ENCODE results near the gene PSMB7. TPM values are rescaled to one million over a fixed set of nuclear protein-coding genes. Genes with fewer than 3 reads are reported as not detected.

The PSMB7 gene
- total RNA-seq, 1 donor: 83.0 TPM

DNA sequence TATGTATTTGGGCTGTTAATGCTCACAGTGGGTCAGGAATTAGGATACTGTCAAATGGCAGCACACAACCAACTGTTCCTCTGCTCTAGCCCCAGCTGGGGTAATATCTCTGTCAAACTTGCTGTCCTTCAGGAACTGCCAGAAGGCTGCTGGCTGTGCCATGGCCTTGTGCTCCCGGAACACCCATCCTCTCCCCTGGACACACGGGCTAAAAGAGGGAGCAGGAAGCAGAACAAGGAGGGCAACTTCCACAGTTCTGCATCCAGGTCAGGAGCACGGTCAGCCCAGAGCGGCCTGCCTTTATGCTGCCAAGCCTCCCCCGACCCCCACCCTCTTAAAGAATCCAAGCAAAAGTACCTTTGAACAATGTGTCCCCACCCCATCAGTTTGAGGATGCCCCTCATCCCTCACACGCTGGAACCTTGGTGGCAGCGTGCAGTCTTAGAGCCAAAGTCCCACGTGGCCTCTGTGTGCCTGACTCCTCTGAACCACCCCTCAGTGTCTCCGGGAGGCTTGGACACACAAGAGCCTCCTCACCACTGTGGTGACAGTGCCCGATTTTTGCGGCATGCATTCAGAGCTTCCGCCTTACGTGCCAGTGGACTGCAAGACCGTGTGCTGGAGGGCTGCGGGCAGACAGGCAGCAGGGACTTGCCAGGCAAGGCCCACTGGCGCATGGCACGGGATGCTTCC lies 60.8 kb downstream of the PSMB7 start:
- H3K9me3 ChIP-seq (ENCODE audit: low read depth, low read length): no peaks in the 10 kb centered on the region
- peaks cover 3% of the 10 kb centered on the region for H3K4me1 ChIP-seq (ENCODE audit: insufficient read depth, low read length)
- H3K27me3 ChIP-seq (ENCODE audit: insufficient read depth, low read length): no peaks in the 10 kb centered on the region

DNA sequence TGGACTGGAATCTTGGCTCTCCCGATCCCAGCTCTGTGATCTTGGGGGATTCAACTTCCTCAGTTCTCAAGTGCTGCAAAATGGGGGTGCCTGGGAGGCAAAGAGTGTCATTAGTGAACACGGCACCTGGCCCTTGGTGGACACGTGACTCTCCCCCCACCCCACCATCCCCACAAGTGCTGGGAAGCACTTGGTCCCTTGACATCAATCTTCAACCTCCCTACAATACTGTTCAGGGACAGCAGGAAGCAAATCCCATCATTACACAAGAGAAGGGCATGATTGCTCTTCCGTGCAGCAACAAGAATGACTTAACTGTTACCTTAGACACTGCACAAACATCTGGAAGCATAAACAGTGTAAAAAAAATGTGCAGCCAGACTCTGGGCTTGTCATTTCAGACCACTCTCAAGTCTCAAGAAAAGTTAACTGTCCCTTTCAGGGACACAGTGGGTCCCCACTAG lies 61.4 kb downstream of the PSMB7 start:
- Histone ChIP-seq H3K27me3 (ENCODE audit: insufficient read depth, low read length) (no peaks in the 10 kb centered on the region), H3K4me1 (ENCODE audit: insufficient read depth, low read length) (peaks cover 3% of the 10 kb centered on the region), H3K9me3 (ENCODE audit: low read depth, low read length) (no peaks in the 10 kb centered on the region), H3K4me3 (ENCODE audit: low read length) (no peak overlapping the region)

More for the DNA sequence above, 60.8 kb downstream of the PSMB7 start:
- H3K4me3 ChIP-seq (ENCODE audit: low read length): no peak overlapping the region

DNA sequence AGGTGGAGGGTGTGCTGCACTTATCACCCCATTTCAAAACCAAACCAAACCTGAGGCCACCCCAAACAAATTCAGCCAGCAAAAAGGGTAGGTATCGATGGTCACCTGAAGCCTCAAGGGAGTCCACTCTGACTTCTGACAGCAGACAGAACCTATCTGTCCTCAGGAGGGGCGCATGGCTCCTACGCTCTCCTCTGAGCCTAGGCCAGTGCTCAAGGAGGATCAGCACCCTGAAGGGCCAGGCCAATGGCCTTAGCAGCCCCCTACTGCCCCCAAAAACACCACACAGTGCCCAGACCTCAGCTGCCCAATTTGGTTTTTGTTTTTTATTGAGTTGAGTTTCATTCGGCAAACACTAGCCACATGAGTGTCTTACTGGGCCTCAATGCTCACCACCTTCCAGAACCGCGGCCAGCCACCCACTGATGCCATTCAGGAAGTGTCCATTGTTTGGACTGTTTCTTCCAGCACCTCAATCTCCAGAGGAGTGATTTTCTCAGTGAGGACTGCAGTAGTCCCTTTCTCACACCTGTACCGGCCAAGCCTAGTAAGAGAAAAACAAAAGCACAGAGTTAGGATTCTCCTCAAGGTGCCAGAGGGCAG lies 62.0 kb downstream of the PSMB7 start:
- Histone ChIP-seq H3K4me3 (ENCODE audit: low read length) (no peak overlapping the region), H3K9me3 (ENCODE audit: low read depth, low read length) (no peaks in the 10 kb centered on the region), H3K4me1 (ENCODE audit: insufficient read depth, low read length) (peaks cover 3% of the 10 kb centered on the region), H3K27me3 (ENCODE audit: insufficient read depth, low read length) (no peaks in the 10 kb centered on the region)

DNA sequence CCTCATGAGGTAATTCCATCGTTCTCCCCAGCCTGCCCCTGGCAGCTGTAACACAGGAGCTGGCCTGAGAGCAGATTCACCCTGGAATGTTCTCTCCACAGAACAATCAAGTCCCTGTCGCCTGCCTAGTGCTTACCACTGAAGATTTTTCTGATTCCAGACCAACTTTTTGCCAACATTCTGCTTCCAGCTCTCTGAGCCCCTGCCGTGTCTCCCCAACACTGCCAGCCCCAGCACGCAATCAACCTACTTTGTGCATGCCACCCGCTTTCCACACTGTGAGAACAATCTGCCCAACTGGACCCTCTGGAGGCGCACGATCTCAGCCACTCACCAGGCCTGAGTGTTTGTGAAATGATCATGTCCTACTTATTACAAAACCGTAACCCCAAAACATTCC lies 62.6 kb downstream of the PSMB7 start:
- no peaks in the 10 kb centered on the region for H3K9me3 ChIP-seq (ENCODE audit: low read depth, low read length)
- no peak overlapping the region for H3K4me3 ChIP-seq (ENCODE audit: low read length)

DNA sequence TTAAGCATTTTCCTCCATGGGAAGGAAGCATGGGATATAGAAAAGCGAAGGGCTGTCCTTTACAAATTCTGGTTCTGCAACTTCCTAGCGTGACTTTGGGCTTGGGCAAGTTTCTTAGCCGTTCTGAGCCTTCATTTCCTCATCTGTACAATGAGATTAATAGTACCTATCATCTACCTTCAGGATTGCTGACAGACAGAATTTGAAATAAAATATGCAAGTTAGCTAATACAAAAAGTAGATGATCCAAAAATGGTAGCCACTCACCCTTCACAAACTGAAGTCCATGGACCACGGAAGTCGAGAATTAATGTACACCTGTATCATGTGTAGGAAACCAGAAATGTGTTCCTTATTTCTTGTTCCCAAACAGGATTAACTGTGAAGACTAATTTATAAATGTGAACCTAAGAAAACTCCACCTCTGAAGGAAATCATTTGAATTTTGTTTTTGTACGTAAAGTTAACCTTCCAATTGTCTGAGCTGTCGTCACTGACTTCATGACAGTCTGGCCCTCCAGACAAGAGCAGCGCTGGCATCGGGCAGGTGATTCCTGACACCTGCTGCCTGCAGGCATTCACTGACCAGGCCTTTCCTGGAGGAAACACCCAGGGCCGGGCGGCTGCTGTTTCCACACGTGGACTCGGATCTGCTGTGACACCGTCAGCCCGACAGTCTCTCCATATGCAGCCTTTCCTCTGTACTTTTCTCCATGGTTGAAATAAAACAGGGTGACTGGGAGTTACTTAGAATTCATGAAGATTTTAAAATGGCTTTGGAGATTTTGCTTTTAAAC lies 63.4 kb downstream of the PSMB7 start:
- H3K4me1 ChIP-seq (ENCODE audit: insufficient read depth, low read length): no peaks in the 10 kb centered on the region
- H3K9me3 ChIP-seq (ENCODE audit: low read depth, low read length): no peaks in the 10 kb centered on the region
- H3K27me3 ChIP-seq (ENCODE audit: insufficient read depth, low read length): no peaks in the 10 kb centered on the region
- H3K4me3 ChIP-seq (ENCODE audit: low read length): no peak overlapping the region

More for the DNA sequence above, 62.6 kb downstream of the PSMB7 start:
- Histone ChIP-seq H3K4me1 (ENCODE audit: insufficient read depth, low read length) (no peaks in the 10 kb centered on the region), H3K27me3 (ENCODE audit: insufficient read depth, low read length) (no peaks in the 10 kb centered on the region)

DNA sequence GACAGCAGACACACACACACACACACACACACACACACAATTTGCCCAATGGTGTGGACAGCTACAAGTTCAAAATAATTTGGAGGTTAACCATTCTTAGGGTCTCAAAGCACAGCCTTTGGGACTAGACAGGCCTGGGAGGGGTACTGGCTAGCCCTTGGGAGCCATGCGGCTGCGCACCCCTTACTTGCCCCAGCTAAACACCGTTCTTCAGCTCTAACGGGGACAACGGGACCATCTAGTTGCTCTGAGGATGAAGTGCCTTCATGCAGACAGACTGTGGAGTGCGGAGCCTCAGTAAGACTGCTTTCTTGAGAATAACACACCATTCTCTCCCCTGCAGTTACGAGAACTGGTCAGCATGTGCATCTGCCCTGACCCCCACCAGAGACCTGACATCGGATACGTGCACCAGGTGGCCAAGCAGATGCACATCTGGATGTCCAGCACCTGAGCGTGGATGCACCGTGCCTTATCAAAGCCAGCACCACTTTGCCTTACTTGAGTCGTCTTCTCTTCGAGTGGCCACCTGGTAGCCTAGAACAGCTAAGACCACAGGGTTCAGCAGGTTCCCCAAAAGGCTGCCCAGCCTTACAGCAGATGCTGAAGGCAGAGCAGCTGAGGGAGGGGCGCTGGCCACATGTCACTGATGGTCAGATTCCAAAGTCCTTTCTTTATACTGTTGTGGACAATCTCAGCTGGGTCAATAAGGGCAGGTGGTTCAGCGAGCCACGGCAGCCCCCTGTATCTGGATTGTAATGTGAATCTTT lies 64.6 kb downstream of the PSMB7 start:
- Histone ChIP-seq H3K9me3 (ENCODE audit: low read depth, low read length) (no peaks in the 10 kb centered on the region), H3K27me3 (ENCODE audit: insufficient read depth, low read length) (no peaks in the 10 kb centered on the region), H3K4me1 (ENCODE audit: insufficient read depth, low read length) (no peaks in the 10 kb centered on the region), H3K4me3 (ENCODE audit: low read length) (no peak overlapping the region)

DNA sequence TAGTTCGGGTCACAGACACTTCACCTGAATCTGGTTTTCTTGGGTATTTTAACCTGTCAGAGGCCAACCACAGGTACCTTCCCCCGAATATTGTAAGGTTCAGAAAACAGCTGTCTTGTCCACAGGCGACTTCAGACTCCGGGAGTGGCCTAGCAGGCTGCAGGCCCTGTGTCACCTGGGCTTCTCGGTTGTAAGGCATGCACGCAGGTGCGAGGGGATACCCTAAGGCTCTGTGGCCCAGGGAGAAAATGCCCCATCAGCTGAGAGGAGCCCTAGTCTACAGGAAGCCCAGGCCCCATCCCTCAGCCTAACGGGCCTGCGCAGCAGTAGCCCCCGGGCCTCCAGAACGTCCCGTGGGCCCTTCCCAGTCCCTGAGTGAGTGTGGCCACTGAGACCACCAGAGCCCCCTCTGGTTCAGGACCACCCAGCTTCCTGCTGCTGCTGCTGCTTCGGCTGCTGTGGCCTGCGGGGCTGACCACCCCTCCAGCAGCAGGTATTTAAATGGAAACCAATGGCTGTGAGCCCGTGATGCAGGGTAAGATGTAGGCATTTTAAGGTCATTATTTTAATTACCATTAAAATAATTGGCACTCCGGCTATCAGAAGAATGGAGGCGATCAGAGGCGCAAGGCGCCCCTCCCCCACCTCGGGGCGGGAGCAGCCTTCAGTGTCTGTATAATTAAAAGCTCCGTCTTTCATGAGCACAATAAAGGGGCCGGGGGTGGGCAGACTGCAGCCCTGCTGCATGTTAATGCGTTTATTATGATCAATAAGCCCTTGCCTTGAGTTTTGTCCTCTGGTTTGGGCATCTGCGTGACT lies 65.4 kb downstream of the PSMB7 start:
- Histone ChIP-seq H3K9me3 (ENCODE audit: low read depth, low read length) (no peaks in the 10 kb centered on the region), H3K27me3 (ENCODE audit: insufficient read depth, low read length) (no peaks in the 10 kb centered on the region), H3K4me1 (ENCODE audit: insufficient read depth, low read length) (no peaks in the 10 kb centered on the region), H3K4me3 (ENCODE audit: low read length) (no peak overlapping the region)

DNA sequence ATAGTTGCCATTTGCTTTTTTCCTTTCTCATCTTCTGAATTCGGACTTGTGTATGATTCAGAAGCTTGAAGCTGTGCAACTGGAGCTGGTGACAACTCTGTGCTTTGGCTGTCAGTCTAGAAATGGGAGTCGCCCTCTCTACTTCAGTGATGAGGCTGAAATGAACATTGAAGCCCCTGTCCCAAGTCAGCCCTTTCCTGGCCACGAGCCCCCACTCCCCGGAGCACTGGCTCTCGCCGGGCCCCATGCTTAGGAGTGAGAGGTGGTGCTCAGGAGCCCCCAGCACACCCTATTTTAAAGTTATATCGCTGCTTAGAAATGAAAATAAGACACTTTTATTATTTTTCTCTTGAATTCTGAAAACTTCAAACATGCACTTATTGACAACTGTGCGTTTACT lies 66.0 kb downstream of the PSMB7 start:
- no peaks in the 10 kb centered on the region for H3K27me3 ChIP-seq (ENCODE audit: insufficient read depth, low read length)
- H3K9me3 ChIP-seq (ENCODE audit: low read depth, low read length): no peaks in the 10 kb centered on the region
- H3K4me1 ChIP-seq (ENCODE audit: insufficient read depth, low read length): no peaks in the 10 kb centered on the region
- no peak overlapping the region for H3K4me3 ChIP-seq (ENCODE audit: low read length)

DNA sequence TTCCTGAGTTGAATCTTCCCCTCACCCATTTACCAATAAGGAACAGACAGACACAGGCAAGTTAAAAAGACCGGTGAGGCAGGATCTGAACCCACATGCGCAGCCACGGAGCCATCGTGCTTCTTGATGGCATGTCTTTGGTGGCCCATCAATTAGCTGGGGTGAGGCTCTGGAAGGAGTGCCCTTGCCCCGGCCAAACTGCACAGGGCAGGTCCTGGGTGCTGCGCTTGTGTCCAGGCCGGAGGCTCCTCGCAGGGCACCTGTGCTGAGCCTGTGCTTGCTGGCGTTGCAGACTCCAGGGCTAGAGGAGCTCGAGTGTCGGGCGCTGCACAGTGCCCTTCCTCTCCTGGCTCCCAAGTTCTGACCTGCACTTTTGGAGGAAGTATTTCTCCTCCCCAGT lies 66.4 kb downstream of the PSMB7 start:
- no peaks in the 10 kb centered on the region for H3K9me3 ChIP-seq (ENCODE audit: low read depth, low read length)
- no peaks in the 10 kb centered on the region for H3K27me3 ChIP-seq (ENCODE audit: insufficient read depth, low read length)
- H3K4me1 ChIP-seq (ENCODE audit: insufficient read depth, low read length): no peaks in the 10 kb centered on the region
- no peak overlapping the region for H3K4me3 ChIP-seq (ENCODE audit: low read length)

DNA sequence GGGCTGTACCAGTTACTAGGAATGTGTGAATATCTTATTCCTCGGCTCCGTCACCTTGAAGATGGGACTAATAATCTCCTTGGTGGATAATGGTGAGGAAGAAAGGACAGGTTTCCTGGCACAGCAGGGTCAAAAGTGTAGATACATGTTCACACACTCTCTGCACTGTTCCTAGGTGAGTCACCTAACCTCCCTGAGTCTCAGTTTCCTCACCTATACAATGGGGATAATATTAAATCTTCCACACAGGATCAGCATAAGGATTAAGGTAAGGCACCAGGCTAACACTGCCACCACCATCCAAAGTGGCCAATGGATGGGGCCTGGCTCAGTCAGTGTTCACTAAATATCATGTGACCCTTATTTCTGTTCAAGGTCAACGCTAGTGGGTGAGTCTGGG lies 66.9 kb downstream of the PSMB7 start:
- H3K4me3 ChIP-seq (ENCODE audit: low read length): no peak overlapping the region
- no peaks in the 10 kb centered on the region for H3K4me1 ChIP-seq (ENCODE audit: insufficient read depth, low read length)
- H3K27me3 ChIP-seq (ENCODE audit: insufficient read depth, low read length): no peaks in the 10 kb centered on the region
- H3K9me3 ChIP-seq (ENCODE audit: low read depth, low read length): no peaks in the 10 kb centered on the region

DNA sequence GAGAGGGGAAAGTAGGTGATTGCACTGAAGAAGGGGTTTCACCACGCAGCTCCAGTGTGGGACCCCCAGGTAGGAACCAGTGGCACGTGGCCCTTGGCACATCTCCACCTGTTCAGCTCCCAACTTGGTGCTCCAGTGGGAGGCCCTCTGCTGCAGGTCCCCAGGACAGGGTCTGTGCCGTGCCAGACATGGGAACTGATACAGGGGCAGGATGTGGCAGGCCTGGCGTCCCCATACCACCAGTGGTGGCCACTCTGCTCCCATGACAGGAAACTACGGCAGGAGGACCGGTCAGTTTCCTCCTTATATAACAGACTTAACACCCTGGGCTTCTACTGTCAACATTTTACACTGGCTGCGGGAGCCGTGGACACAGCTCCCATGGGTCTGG lies 67.3 kb downstream of the PSMB7 start:
- Histone ChIP-seq H3K9me3 (ENCODE audit: low read depth, low read length) (no peaks in the 10 kb centered on the region), H3K27me3 (ENCODE audit: insufficient read depth, low read length) (no peaks in the 10 kb centered on the region), H3K4me3 (ENCODE audit: low read length) (no peak overlapping the region), H3K4me1 (ENCODE audit: insufficient read depth, low read length) (no peaks in the 10 kb centered on the region)

DNA sequence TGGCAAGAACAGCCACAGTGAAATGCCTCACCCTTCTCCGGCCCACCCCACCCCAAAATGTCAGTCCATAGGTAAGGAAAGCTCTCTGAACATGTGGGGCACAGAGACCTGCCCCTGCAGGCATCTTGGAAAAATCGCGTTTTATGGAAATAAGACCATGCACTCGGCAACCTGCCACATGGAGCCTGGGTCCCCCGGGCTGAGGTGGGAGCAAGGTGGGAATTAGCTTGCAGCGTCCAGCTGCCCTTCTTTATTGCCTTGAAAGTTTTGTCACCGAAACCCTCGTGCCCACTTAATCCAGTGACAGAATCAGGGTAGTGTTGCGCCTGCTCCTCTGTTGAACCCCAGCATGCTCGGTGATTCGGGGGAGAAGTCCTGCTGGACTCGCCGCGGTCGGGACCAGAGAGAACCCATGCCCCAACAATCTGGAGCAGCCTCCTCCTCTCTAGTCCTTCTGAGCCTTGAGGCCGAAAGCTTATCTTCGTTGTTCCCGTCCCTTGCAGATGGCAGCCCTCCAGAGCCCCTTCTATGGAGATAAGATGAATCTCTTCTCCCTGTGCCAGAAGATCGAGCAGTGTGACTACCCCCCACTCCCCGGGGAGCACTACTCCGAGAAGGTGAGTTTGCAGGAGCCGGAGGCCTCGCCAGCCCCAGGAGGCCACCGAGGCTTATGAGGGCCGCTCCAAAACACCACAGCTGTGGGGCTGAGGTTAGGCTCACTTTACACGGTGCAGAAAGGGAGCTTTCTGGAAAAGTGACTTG lies 67.9 kb downstream of the PSMB7 start:
- H3K4me1 ChIP-seq (ENCODE audit: insufficient read depth, low read length): no peaks in the 10 kb centered on the region
- no peaks in the 10 kb centered on the region for H3K27me3 ChIP-seq (ENCODE audit: insufficient read depth, low read length)
- no peaks in the 10 kb centered on the region for H3K9me3 ChIP-seq (ENCODE audit: low read depth, low read length)
- no peak overlapping the region for H3K4me3 ChIP-seq (ENCODE audit: low read length)

DNA sequence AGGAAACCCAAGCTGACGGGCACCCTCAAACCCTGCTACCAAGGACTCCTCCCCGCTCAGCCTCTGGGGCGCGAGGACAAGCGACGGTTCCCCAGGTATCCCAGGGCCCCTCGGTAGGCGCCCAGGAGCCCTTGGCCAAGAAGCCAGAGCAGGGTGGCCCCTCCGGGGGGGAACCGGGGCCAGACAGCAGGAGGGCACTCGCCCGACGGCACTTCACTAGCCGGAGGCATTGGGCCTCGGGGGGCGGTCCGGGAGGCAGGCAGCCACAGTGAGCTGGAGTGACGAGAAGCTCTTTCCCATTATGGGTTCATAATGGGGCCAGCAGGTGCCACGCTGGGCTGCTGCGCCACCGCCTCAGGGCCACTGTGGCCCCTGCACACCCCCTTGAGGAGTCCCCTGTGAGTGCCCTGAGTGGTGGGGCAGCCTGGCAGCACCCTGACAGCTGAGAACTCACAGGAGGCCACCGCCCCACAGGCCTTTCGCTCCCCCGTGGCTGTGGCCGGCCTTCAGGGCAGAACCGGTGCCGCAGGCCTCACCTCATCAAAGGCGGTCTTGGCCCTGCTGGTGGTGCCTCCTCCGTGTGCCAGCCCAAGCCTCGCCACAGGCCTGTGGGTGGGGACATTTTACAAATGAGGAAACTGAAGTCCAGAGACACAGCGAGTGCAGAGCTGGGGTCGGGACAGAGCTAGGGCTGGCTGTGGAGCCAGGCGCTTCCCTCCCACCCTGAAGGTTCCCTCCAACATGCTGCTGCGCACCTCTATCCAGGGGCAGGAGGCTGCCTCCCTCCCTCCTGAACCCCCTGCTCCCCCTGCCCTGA lies 68.7 kb downstream of the PSMB7 start:
- H3K9me3 ChIP-seq (ENCODE audit: low read depth, low read length): no peaks in the 10 kb centered on the region
- H3K4me1 ChIP-seq (ENCODE audit: insufficient read depth, low read length): no peaks in the 10 kb centered on the region

More for the DNA sequence above, 68.7 kb downstream of the PSMB7 start:
- Histone ChIP-seq H3K27me3 (ENCODE audit: insufficient read depth, low read length) (no peaks in the 10 kb centered on the region), H3K4me3 (ENCODE audit: low read length) (no peak overlapping the region)

Measured in mononuclear cell (primary cell).